Endometrial microvascular endothelial cells (primary cell): ENCODE measurements around the gene FAM174B. TPM values are rescaled to one million over a fixed set of nuclear protein-coding genes. Genes with fewer than 3 reads are reported as not detected.

Source experiments
- in situ Hi-C: cut with HindIII; loops from 2 replicates; pipeline ENCODE4 v1.10.0; 2017; ENCODE audit warnings: low sequenced_read_pairs, low pct_unique_long_range_greater_than_20kb; ENCODE audit errors: inconsistent ontology term
- total RNA-seq: library from RNA; depleted of rRNA; stranded (reverse); fragments of >200 nt; gene quantifications from one replicate; pipeline ENCODE4 v1.2.3, GENCODE V29; 2015; ENCODE audit errors: inconsistent ontology term

Gene FAM174B
- total RNA-seq, 1 donor from 2014 or later = 0.65 TPM

GRCh38 chr15:92667287-92667904 lies 11.8 kb upstream of the FAM174B start:
- in situ Hi-C loops = no loop called here

- in situ Hi-C loops = no loop called here
Observed at GRCh38 chr15:92666780-92667179, 11.2 kb upstream of the FAM174B start.

GRCh38 chr15:92665100-92665555 lies 9.6 kb upstream of the FAM174B start:
- in situ Hi-C loops = no loop called here

- in situ Hi-C loops = no loop called here
Observed at GRCh38 chr15:92664178-92664900, 8.8 kb upstream of the FAM174B start.

- in situ Hi-C loops = no loop called here
Observed at GRCh38 chr15:92663250-92663951, 7.8 kb upstream of the FAM174B start.

GRCh38 chr15:92662762-92663161 lies 7.2 kb upstream of the FAM174B start:
- in situ Hi-C loops = no loop called here

GRCh38 chr15:92661956-92662355 lies 6.4 kb upstream of the FAM174B start:
- in situ Hi-C loops = no loop called here

- in situ Hi-C loops = no loop called here
Observed at GRCh38 chr15:92661069-92661468, 5.5 kb upstream of the FAM174B start.

GRCh38 chr15:92657486-92657885 lies 1.9 kb upstream of the FAM174B start:
- in situ Hi-C loops = no loop called here

- in situ Hi-C loops = no loop called here
Observed at GRCh38 chr15:92656089-92656488, 514 bp upstream of the FAM174B start.

GRCh38 chr15:92654662-92655061 lies 913 bp downstream of the FAM174B start:
- in situ Hi-C loops = no loop called here

GRCh38 chr15:92653836-92654539 lies 1.6 kb downstream of the FAM174B start:
- in situ Hi-C loops = no loop called here

GRCh38 chr15:92653366-92653765 lies 2.2 kb downstream of the FAM174B start:
- in situ Hi-C loops = no loop called here

- in situ Hi-C loops = no loop called here
Observed at GRCh38 chr15:92652576-92652966, 3.0 kb downstream of the FAM174B start.

- in situ Hi-C loops = no loop called here
Observed at GRCh38 chr15:92651877-92652575, 3.5 kb downstream of the FAM174B start.

GRCh38 chr15:92650966-92651365 lies 4.6 kb downstream of the FAM174B start:
- in situ Hi-C loops = no loop called here

- in situ Hi-C loops = no loop called here
Observed at GRCh38 chr15:92650256-92650655, 5.3 kb downstream of the FAM174B start.

GRCh38 chr15:92648190-92648875 lies 7.2 kb downstream of the FAM174B start:
- in situ Hi-C loops = no loop called here
